Suprapubic skin (tissue), 3 donors: ENCODE results near the gene FAM228A.

ENCODE experiments used
- CTCF ChIP-seq, 2 donors: fragments of 200-600 bp in 1 of 2; fragments of 450-650 bp in 1 of 2; sonication (generic) in 1 of 2; IDR thresholded peaks; one replicate each; pipeline ENCODE4 v1.5.1; 2016 to 2019; ENCODE audit warnings: antibody characterized with exemption in 2 of 2, mild to moderate bottlenecking in 1 of 2, moderate library complexity in 1 of 2
- POLR2AphosphoS5 ChIP-seq, 3 donors: sonication (generic); formaldehyde crosslinking; IDR thresholded peaks; one replicate each; pipeline ENCODE4 v1.6.1; 2017; ENCODE audit warnings: antibody characterized with exemption in 3 of 3

GRCh38 chr2:24158131-24158530 lies 16.7 kb upstream of the FAM228A start:
- TF ChIP-seq CTCF (IDR thresholded peaks at IDR 0.05), result no peak
- TF ChIP-seq POLR2AphosphoS5 (IDR thresholded peaks at IDR 0.05), result no peak
